ENCODE data around the gene GALNT13.

GALNT13 gene

DNA sequence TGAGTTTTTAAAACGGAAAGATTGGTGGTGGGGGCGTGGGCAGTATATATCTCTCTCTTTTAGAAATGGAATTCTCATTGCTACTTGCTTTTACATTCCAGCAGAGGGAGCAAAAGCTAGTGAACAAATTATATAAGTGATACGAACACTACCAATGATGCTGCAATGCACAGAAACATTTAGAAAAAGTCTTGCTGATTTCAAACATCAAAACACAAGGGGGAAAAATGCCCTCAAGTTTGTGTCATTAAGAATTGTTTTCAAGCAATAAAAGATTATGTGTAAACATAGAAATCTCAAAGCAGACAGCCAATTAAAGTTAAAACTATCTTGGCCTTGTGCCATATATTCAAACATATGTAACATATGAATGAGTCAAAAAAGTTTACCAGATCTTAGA is 530.5 kb downstream of the GALNT13 start:
- H3K36me3 ChIP-seq (ENCODE audit: control insufficient read depth in 2 of 2, insufficient read depth in 2 of 2, low read length in 2 of 2), result no peaks in the 10 kb centered on the region
- H3K9me3 ChIP-seq (ENCODE audit: control insufficient read depth in 2 of 2, low read length in 2 of 2), result no peaks in the 10 kb centered on the region
- no peak overlapping the region for H3K27ac ChIP-seq (ENCODE audit: low read length)
- H3K4me1 ChIP-seq (ENCODE audit: control insufficient read depth, insufficient read depth, low read length), result no peaks in the 10 kb centered on the region
- no peak overlapping the region for H3K4me3 ChIP-seq (ENCODE audit: low read length in 2 of 2)
- no peak overlapping the region for H3K9ac ChIP-seq (ENCODE audit: low read length in 2 of 2)
- H3K27me3 ChIP-seq (ENCODE audit: control insufficient read depth in 1 of 2, insufficient read depth in 2 of 2, low read length in 2 of 2), result no peaks in the 10 kb centered on the region

DNA sequence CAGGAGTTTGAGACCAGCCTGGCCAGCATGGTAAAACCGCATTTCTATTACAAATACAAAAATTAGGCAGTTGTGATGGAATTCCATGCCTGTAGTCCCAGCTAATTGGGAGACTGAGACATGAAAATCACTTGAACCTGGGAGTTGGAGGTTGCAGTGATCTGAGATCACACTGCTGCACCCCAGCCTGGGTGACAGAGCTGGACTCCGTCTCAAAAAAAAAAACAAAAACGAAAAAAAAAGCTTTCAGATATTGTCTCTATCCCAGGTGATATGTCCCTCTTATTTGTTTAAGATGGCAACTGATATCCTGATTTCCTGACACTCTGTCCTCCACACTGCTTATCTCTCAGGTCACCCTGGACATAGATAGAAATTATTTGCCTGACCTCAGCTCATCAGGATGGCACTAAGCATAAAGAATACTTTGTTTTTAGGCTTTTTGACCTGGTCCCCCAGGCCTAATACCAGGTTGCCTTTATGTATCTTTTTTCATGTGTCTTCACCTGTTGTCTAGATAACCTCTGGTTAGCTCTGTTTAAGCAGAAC is 531.6 kb downstream of the GALNT13 start:
- Histone ChIP-seq H3K9ac (ENCODE audit: low read length in 2 of 2) (no peak overlapping the region), H3K4me1 (ENCODE audit: control insufficient read depth, insufficient read depth, low read length) (no peaks in the 10 kb centered on the region), H3K27ac (ENCODE audit: low read length) (no peak overlapping the region), H3K9me3 (ENCODE audit: control insufficient read depth in 2 of 2, low read length in 2 of 2) (no peaks in the 10 kb centered on the region), H3K27me3 (ENCODE audit: control insufficient read depth in 1 of 2, insufficient read depth in 2 of 2, low read length in 2 of 2) (no peaks in the 10 kb centered on the region), H3K36me3 (ENCODE audit: control insufficient read depth in 2 of 2, insufficient read depth in 2 of 2, low read length in 2 of 2) (no peaks in the 10 kb centered on the region), H3K4me3 (ENCODE audit: low read length in 2 of 2) (no peak overlapping the region)

DNA sequence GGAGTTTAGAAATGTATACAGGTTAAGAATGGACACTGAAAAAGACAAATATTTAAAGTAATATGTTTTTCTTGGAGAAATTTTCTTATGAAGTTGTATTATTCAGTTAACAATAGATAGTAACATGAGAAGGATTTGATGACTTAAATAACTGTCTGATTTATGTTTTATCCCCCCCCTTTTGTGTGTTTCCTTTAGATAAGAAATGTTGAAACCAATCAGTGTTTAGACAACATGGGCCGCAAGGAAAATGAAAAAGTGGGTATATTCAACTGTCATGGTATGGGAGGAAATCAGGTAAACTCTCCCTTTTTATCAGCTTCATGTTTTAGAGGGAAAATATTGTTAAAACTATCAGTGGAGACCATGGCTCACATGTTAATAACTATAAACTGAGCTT is 537.1 kb downstream of the GALNT13 start:
- Histone ChIP-seq H3K9me3 (ENCODE audit: control insufficient read depth in 2 of 2, low read length in 2 of 2) (no peaks in the 10 kb centered on the region), H3K36me3 (ENCODE audit: control insufficient read depth in 2 of 2, insufficient read depth in 2 of 2, low read length in 2 of 2) (no peaks in the 10 kb centered on the region), H3K9ac (ENCODE audit: low read length in 2 of 2) (no peak overlapping the region), H3K27me3 (ENCODE audit: control insufficient read depth in 1 of 2, insufficient read depth in 2 of 2, low read length in 2 of 2) (no peaks in the 10 kb centered on the region), H3K27ac (ENCODE audit: low read length) (no peak overlapping the region), H3K4me3 (ENCODE audit: low read length in 2 of 2) (no peak overlapping the region), H3K4me1 (ENCODE audit: control insufficient read depth, insufficient read depth, low read length) (no peaks in the 10 kb centered on the region)

DNA sequence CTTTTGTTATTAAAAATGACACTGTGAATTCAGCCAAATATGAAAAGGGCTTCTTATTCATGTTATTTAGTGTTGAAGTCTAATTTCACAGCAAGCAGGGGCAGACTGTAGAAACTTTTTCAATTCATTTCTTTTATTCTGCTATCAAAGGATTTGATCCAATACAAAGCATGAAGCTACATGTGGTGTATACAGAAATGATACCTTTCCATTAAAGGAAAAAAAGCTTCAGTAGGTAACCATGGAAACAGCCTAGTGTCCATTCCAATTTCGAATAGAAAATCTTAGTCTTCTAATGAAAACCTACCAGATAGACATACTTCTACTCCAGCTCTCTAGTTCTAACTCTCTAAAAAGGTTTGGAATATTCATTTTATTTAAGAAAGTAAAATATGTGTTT is 550.5 kb downstream of the GALNT13 start:
- no peak overlapping the region for H3K4me3 ChIP-seq (ENCODE audit: low read length in 2 of 2)
- H3K27me3 ChIP-seq (ENCODE audit: control insufficient read depth in 1 of 2, insufficient read depth in 2 of 2, low read length in 2 of 2), result no peaks in the 10 kb centered on the region
- no peaks in the 10 kb centered on the region for H3K4me1 ChIP-seq (ENCODE audit: control insufficient read depth, insufficient read depth, low read length)
- H3K36me3 ChIP-seq (ENCODE audit: control insufficient read depth in 2 of 2, insufficient read depth in 2 of 2, low read length in 2 of 2), result no peaks in the 10 kb centered on the region
- no peak overlapping the region for H3K9ac ChIP-seq (ENCODE audit: low read length in 2 of 2)
- H3K27ac ChIP-seq (ENCODE audit: low read length), result no peak overlapping the region
- H3K9me3 ChIP-seq (ENCODE audit: control insufficient read depth in 2 of 2, low read length in 2 of 2), result no peaks in the 10 kb centered on the region

DNA sequence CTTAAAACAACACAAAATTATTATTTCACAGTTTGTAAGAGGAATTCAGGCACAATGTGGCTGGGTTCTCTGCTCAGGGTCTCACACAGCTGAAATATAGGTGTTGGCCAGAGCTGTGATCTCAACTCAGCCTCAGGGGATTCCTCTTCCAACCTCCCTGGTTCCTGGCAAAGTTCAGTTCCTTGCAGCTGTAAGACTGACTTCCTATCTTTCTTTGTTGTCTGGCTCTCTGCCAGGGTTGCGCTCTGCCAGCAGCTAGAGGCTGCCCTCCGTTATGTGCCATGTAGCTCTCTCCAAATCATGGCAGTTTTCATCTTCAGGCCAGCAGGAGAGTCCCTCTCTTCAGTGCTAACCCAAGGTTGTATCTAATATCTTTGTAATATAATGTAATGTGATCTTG is 554.3 kb downstream of the GALNT13 start:
- no peaks in the 10 kb centered on the region for H3K27me3 ChIP-seq (ENCODE audit: control insufficient read depth in 1 of 2, insufficient read depth in 2 of 2, low read length in 2 of 2)
- no peaks in the 10 kb centered on the region for H3K36me3 ChIP-seq (ENCODE audit: control insufficient read depth in 2 of 2, insufficient read depth in 2 of 2, low read length in 2 of 2)
- no peak overlapping the region for H3K27ac ChIP-seq (ENCODE audit: low read length)
- no peak overlapping the region for H3K4me3 ChIP-seq (ENCODE audit: low read length in 2 of 2)
- no peak overlapping the region for H3K9ac ChIP-seq (ENCODE audit: low read length in 2 of 2)
- no peaks in the 10 kb centered on the region for H3K9me3 ChIP-seq (ENCODE audit: control insufficient read depth in 2 of 2, low read length in 2 of 2)
- no peaks in the 10 kb centered on the region for H3K4me1 ChIP-seq (ENCODE audit: control insufficient read depth, insufficient read depth, low read length)

DNA sequence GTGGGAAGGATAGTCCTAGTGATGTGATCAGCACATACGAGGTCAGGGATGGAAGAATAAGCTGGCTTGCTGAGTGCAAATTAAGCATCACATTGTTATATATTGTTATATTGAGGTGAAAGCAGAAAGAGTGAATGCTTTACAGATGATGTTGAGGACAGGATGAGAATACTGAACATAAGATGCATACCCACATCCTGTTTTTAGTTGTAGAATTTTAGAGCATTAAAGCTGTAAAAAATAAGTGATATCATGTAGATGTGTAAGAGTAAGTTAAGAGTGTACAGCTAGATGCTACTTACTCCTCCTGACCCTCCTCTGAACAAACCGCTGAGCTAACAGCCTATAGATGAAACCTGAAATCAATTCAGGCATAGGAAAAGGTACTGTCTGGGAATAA is 555.7 kb downstream of the GALNT13 start:
- no peaks in the 10 kb centered on the region for H3K4me1 ChIP-seq (ENCODE audit: control insufficient read depth, insufficient read depth, low read length)
- no peak overlapping the region for H3K9ac ChIP-seq (ENCODE audit: low read length in 2 of 2)
- H3K9me3 ChIP-seq (ENCODE audit: control insufficient read depth in 2 of 2, low read length in 2 of 2), result no peaks in the 10 kb centered on the region
- H3K4me3 ChIP-seq (ENCODE audit: low read length in 2 of 2), result no peak overlapping the region
- no peaks in the 10 kb centered on the region for H3K27me3 ChIP-seq (ENCODE audit: control insufficient read depth in 1 of 2, insufficient read depth in 2 of 2, low read length in 2 of 2)
- H3K36me3 ChIP-seq (ENCODE audit: control insufficient read depth in 2 of 2, insufficient read depth in 2 of 2, low read length in 2 of 2), result no peaks in the 10 kb centered on the region
- H3K27ac ChIP-seq (ENCODE audit: low read length), result no peak overlapping the region

DNA sequence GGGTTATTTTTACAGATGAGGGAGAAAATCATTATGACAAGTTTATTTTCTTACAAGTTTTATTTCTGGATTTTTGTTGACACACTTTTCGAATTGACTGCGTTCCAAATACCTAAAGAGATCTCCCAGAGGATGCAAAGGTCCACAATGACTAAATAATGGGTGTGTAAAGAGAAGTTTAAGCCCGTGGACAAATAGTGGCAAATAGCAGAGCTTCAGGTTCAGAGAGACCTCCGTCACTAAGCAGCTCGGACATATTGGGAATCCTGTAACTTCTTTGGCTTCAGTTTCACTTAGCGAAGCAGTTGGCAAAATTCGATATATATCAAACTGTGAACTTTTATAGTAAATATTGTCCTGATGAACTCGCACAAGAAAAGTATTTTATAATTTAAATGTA is 556.3 kb downstream of the GALNT13 start:
- H3K9ac ChIP-seq (ENCODE audit: low read length in 2 of 2), result no peak overlapping the region
- no peaks in the 10 kb centered on the region for H3K4me1 ChIP-seq (ENCODE audit: control insufficient read depth, insufficient read depth, low read length)
- no peaks in the 10 kb centered on the region for H3K36me3 ChIP-seq (ENCODE audit: control insufficient read depth in 2 of 2, insufficient read depth in 2 of 2, low read length in 2 of 2)
- no peak overlapping the region for H3K4me3 ChIP-seq (ENCODE audit: low read length in 2 of 2)
- no peaks in the 10 kb centered on the region for H3K27me3 ChIP-seq (ENCODE audit: control insufficient read depth in 1 of 2, insufficient read depth in 2 of 2, low read length in 2 of 2)
- H3K27ac ChIP-seq (ENCODE audit: low read length), result no peak overlapping the region
- H3K9me3 ChIP-seq (ENCODE audit: control insufficient read depth in 2 of 2, low read length in 2 of 2), result no peaks in the 10 kb centered on the region

DNA sequence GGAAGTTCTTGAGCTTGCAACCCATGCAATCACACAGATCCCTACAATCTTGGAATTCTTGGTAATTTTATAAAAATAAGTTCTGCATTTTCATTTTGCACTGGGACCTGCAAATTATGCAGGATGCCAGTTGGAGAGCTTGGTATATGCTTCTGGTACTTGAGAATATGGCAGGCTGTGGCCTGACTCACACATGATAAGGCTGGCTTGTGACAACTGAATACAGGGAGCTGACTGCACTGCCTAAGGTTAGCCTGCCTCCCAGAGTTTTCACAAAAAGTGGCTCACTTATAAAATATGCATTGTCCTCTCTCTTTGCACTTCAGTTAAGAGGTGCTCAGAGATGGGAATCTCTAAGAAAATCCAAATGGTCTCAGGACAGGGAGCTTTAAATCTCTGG is 561.3 kb downstream of the GALNT13 start:
- no peaks in the 10 kb centered on the region for H3K36me3 ChIP-seq (ENCODE audit: control insufficient read depth in 2 of 2, insufficient read depth in 2 of 2, low read length in 2 of 2)
- no peak overlapping the region for H3K9ac ChIP-seq (ENCODE audit: low read length in 2 of 2)
- no peaks in the 10 kb centered on the region for H3K27me3 ChIP-seq (ENCODE audit: control insufficient read depth in 1 of 2, insufficient read depth in 2 of 2, low read length in 2 of 2)
- H3K27ac ChIP-seq (ENCODE audit: low read length), result no peak overlapping the region
- H3K4me1 ChIP-seq (ENCODE audit: control insufficient read depth, insufficient read depth, low read length), result no peaks in the 10 kb centered on the region
- H3K9me3 ChIP-seq (ENCODE audit: control insufficient read depth in 2 of 2, low read length in 2 of 2), result no peaks in the 10 kb centered on the region
- H3K4me3 ChIP-seq (ENCODE audit: low read length in 2 of 2), result no peak overlapping the region

DNA sequence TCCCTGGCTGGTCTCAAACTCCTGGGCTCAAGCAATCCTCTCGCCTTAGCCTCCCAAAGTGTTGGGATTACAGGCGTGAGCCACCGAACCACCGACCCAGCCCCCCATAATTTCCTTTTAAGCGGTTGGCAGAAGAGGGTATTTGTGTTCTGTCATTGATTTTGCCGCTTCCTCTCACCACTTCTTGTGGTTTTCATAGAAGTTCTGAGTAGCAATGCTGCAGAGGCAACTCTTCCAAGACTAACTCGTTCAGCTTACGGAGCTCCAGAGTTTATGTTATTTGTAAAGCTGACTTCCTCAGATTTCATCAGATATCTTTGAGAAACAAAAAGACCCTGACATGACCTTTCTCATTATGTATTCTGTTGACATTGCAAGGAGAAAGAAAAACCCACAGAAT is 565.4 kb downstream of the GALNT13 start:
- H3K9me3 ChIP-seq (ENCODE audit: control insufficient read depth in 2 of 2, low read length in 2 of 2), result no peaks in the 10 kb centered on the region
- H3K27ac ChIP-seq (ENCODE audit: low read length), result no peak overlapping the region
- H3K9ac ChIP-seq (ENCODE audit: low read length in 2 of 2), result no peak overlapping the region
- no peaks in the 10 kb centered on the region for H3K4me1 ChIP-seq (ENCODE audit: control insufficient read depth, insufficient read depth, low read length)
- H3K36me3 ChIP-seq (ENCODE audit: control insufficient read depth in 2 of 2, insufficient read depth in 2 of 2, low read length in 2 of 2), result no peaks in the 10 kb centered on the region
- H3K4me3 ChIP-seq (ENCODE audit: low read length in 2 of 2), result no peak overlapping the region
- H3K27me3 ChIP-seq (ENCODE audit: control insufficient read depth in 1 of 2, insufficient read depth in 2 of 2, low read length in 2 of 2), result no peaks in the 10 kb centered on the region

DNA sequence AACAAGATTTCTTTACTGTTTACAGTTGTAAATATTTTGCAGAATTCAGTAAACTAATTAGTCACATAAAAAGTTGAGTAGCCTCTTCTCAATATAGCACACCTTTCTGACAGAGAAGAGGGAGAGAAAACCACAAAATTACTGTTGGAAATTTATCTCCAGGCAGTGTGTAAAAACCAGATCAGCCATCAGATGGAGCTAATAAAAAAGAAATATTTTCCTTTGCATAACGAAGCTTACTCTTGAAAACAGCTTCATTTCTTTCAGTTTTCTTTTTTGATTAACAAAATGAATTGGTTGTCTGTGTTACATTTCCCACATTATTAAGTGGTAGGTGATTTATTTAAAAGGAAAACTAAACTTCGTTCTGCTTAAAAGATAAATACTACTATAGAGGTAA is 567.4 kb downstream of the GALNT13 start:
- Histone ChIP-seq H3K4me3 (ENCODE audit: low read length in 2 of 2) (no peak overlapping the region), H3K27me3 (ENCODE audit: control insufficient read depth in 1 of 2, insufficient read depth in 2 of 2, low read length in 2 of 2) (no peaks in the 10 kb centered on the region)

DNA sequence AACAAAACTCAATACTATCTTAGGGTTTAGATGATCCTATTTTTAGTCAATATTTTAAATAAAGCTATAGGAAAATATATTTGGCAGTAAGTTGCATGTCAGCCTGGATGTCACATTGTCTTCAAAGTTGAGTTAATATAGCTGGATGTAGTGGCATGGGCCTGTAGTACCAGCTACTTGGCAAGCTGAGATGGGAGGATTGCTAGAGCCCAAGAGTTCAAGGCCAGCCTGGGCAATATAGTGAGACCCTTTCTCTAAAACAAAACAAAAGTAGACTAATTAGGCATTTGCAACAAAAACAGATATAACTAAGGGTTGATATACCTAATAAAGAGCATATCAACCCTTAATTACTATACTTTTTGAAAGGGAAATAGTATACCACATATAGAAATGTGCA is 572.2 kb downstream of the GALNT13 start:
- Histone ChIP-seq H3K9me3 (ENCODE audit: control insufficient read depth in 2 of 2, low read length in 2 of 2) (no peaks in the 10 kb centered on the region), H3K36me3 (ENCODE audit: control insufficient read depth in 2 of 2, insufficient read depth in 2 of 2, low read length in 2 of 2) (no peaks in the 10 kb centered on the region), H3K4me3 (ENCODE audit: low read length in 2 of 2) (no peak overlapping the region), H3K9ac (ENCODE audit: low read length in 2 of 2) (no peak overlapping the region), H3K4me1 (ENCODE audit: control insufficient read depth, insufficient read depth, low read length) (no peaks in the 10 kb centered on the region), H3K27ac (ENCODE audit: low read length) (no peak overlapping the region), H3K27me3 (ENCODE audit: control insufficient read depth in 1 of 2, insufficient read depth in 2 of 2, low read length in 2 of 2) (no peaks in the 10 kb centered on the region)

More for the DNA sequence above, 567.4 kb downstream of the GALNT13 start:
- H3K9ac ChIP-seq (ENCODE audit: low read length in 2 of 2), result no peak overlapping the region
- no peaks in the 10 kb centered on the region for H3K9me3 ChIP-seq (ENCODE audit: control insufficient read depth in 2 of 2, low read length in 2 of 2)
- no peaks in the 10 kb centered on the region for H3K4me1 ChIP-seq (ENCODE audit: control insufficient read depth, insufficient read depth, low read length)
- H3K36me3 ChIP-seq (ENCODE audit: control insufficient read depth in 2 of 2, insufficient read depth in 2 of 2, low read length in 2 of 2), result no peaks in the 10 kb centered on the region
- no peak overlapping the region for H3K27ac ChIP-seq (ENCODE audit: low read length)
